HUES64 (cell line): ENCODE results near the gene SMARCAL1.

Experiments used
- H3K27ac ChIP-seq: 2 replicates; pipeline ENCODE4 v1.7.0; 2013; ENCODE audit warnings: low read depth, low read length, inconsistent platforms
- H3K27me3 ChIP-seq: 2 replicates; pipeline ENCODE4 v1.6.1; 2013; ENCODE audit warnings: mild to moderate bottlenecking, low read length; ENCODE audit not compliant: insufficient read depth
- H3K36me3 ChIP-seq: 2 replicates; pipeline ENCODE4 v1.6.1; 2013; ENCODE audit warnings: mild to moderate bottlenecking, low read length; ENCODE audit not compliant: insufficient read depth
- H3K4me1 ChIP-seq: 2 replicates; pipeline ENCODE4 v1.6.1; 2013; ENCODE audit warnings: mild to moderate bottlenecking, low read length, moderate library complexity; ENCODE audit not compliant: insufficient read depth
- H3K4me3 ChIP-seq: 2 replicates; pipeline ENCODE4 v1.5.1; 2013; ENCODE audit warnings: mild to moderate bottlenecking, low read length, moderate library complexity
- H3K9ac ChIP-seq: 2 replicates; pipeline ENCODE4 v1.6.1; 2013; ENCODE audit warnings: mild to moderate bottlenecking, low read depth, low read length
- H3K9me3 ChIP-seq: 2 replicates; pipeline ENCODE4 v1.6.1; 2013; ENCODE audit warnings: low read depth, low read length; ENCODE audit not compliant: insufficient read depth
- WGBS: fragments of 150-250, 120-280 bp; methylation state at CpG from one replicate; pipeline ENCODE4 v1.1.7; 2013; ENCODE audit warnings: missing lambda C conversion rate; 5-methylcytosine and 5-hydroxymethylcytosine counted together

SMARCAL1 gene

GRCh38 chr2:216431531-216431856 is 19.2 kb downstream of the SMARCAL1 start:
- Histone ChIP-seq H3K9ac (no peak overlapping the region), H3K36me3 (peaks cover 75% of the 10 kb centered on the region), H3K27ac (no peak overlapping the region), H3K9me3 (no peaks in the 10 kb centered on the region), H3K4me3 (no peak overlapping the region), H3K4me1 (no peaks in the 10 kb centered on the region; the same call in 1 of the 2 replicates), H3K27me3 (no peaks in the 10 kb centered on the region)

- no peaks in the 10 kb centered on the region for H3K27me3 ChIP-seq
- no peaks in the 10 kb centered on the region for H3K4me1 ChIP-seq
- peaks cover 76% of the 10 kb centered on the region for H3K36me3 ChIP-seq
- no peak overlapping the region for H3K4me3 ChIP-seq
- no peak overlapping the region for H3K9ac ChIP-seq
- H3K9me3 ChIP-seq = no peaks in the 10 kb centered on the region
- 90% methylated on average over 2 of the region's 2 CpGs for WGBS
- H3K27ac ChIP-seq = no peak overlapping the region
These were observed 24.1 kb downstream of the SMARCAL1 start for GRCh38 chr2:216436383-216436782.

GRCh38 chr2:216441308-216442010 is 29.2 kb downstream of the SMARCAL1 start:
- 100% methylated on average over 1 of the region's 3 CpGs for WGBS
- Histone ChIP-seq H3K4me3 (no peak overlapping the region), H3K4me1 (peaks cover 11% of the 10 kb centered on the region), H3K36me3 (peaks cover 57% of the 10 kb centered on the region), H3K27me3 (no peaks in the 10 kb centered on the region), H3K27ac (no peak overlapping the region), H3K9me3 (no peaks in the 10 kb centered on the region), H3K9ac (no peak overlapping the region)

DNA sequence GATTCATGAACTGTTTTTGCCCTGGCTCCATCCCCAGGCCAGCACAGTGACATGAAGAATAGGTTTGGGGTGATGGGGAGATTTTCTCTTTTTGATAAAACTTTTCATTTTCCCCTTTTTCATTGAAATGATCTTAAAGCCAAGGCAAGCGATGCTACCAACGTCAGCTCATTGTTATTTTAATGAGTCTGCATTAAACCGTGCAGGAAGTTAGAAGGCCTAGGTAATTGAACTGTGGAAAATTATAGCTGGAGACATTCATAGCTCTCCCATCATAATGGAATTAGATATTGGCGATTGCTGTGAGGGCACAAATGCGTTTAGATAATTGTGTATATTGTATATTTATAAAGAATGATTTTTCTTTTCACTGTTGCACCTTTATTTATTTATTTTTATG is 33.2 kb downstream of the SMARCAL1 start:
- no peaks in the 10 kb centered on the region for H3K27me3 ChIP-seq
- WGBS = 40% methylated on average over 3 of the region's 5 CpGs
- H3K9me3 ChIP-seq = peaks cover 12% of the 10 kb centered on the region
- no peak overlapping the region for H3K27ac ChIP-seq
- no peak overlapping the region for H3K4me3 ChIP-seq
- no peak overlapping the region for H3K9ac ChIP-seq
- H3K4me1 ChIP-seq = peaks cover 11% of the 10 kb centered on the region
- H3K36me3 ChIP-seq = peaks cover 66% of the 10 kb centered on the region

DNA sequence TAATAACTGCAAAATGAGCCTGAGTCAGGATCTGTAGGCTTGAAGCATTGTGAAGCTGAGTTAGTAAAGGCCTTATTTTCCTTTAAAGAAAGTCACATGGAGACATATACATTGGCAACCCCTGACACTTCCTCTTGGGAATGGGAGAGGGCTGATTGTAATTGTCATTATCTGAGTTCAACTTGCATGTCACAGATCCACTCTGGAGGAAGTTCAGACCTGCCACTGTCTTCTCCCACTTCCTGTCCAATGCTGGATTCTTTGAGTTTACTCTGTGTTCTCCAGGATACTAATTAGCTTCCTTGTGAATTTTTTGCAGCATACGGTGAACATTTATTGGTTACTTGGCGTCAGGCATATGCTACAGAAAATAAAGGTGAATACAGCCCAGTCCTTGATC is 34.1 kb downstream of the SMARCAL1 start:
- no peaks in the 10 kb centered on the region for H3K27me3 ChIP-seq
- H3K4me1 ChIP-seq = peaks cover 11% of the 10 kb centered on the region
- H3K4me3 ChIP-seq = no peak overlapping the region
- no peak overlapping the region for H3K27ac ChIP-seq
- H3K36me3 ChIP-seq = peaks cover 70% of the 10 kb centered on the region
- WGBS = 94% methylated on average over 2 of the region's 2 CpGs
- H3K9ac ChIP-seq = no peak overlapping the region
- peaks cover 12% of the 10 kb centered on the region for H3K9me3 ChIP-seq

DNA sequence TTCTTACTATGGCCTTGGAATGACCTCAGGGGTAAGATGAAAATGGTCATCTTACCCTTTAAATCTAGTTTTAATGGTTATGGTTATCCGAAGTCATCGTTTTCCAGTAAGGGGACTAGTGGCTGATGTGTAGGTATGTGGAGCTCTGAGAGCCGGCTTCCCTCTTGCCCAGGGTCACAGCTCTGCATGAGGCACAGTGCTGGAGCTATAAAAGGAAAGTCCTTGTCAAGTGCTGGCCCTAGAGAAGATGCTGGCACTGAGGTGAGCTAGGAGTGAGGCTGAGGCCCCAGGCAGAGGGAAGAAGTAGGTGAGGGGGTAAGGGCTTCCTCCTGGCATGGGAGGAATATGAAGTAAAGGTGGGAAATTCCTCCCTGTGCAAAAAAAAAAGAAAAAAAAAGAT is 35.0 kb downstream of the SMARCAL1 start:
- WGBS = 96% methylated on average over 3 of the region's 3 CpGs
- Histone ChIP-seq H3K27ac (no peak overlapping the region), H3K9me3 (peaks cover 12% of the 10 kb centered on the region), H3K4me1 (peaks cover 11% of the 10 kb centered on the region), H3K36me3 (peaks cover 79% of the 10 kb centered on the region), H3K27me3 (no peaks in the 10 kb centered on the region), H3K4me3 (no peak overlapping the region), H3K9ac (no peak overlapping the region)

DNA sequence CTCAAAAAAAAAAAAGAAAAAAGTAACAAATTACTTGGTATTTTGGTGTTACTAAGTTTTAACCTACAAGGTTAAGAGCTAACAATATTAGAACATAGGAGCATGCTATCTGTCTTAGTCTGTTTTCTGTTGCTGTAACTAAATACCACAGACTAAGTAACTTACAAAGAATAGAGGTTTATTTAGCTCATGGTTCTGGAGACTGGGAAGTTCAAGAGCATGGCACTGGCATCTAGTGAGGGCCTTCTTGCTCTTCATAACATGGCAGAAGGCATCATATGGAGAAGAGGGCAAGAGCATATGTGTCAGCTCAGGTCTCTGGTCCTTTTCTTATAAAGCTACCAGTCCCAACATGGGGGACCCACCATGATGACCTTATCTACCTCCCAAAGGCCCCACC is 36.5 kb downstream of the SMARCAL1 start:
- peaks cover 88% of the 10 kb centered on the region for H3K36me3 ChIP-seq
- H3K27ac ChIP-seq = no peak overlapping the region
- H3K9me3 ChIP-seq = peaks cover 17% of the 10 kb centered on the region
- H3K4me1 ChIP-seq = peaks cover 11% of the 10 kb centered on the region
- H3K4me3 ChIP-seq = no peak overlapping the region
- no peak overlapping the region for H3K9ac ChIP-seq
- H3K27me3 ChIP-seq = no peaks in the 10 kb centered on the region

DNA sequence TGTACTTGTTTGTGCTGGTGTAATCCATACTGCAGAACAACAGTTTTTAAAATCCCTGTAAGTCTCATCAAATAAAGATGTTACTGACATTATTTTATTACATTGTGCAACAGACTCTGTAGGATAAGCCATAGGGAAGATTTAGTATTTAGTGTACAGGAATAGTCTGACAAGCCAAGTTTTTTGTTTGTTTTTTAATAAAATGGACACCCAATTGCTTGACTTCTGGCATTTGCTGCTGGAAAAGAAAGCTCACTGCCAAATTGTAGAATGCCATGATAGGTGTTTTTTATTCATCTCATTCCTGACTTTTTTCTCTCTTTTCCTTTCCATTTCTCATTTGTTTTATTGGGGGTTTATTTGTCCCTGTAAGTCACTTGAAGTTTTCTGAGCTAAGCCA is 38.1 kb downstream of the SMARCAL1 start:
- Histone ChIP-seq H3K27ac (no peak overlapping the region), H3K36me3 (peaks cover 97% of the 10 kb centered on the region), H3K4me1 (peaks cover 5% of the 10 kb centered on the region), H3K27me3 (no peaks in the 10 kb centered on the region), H3K9me3 (peaks cover 28% of the 10 kb centered on the region), H3K4me3 (no peak overlapping the region), H3K9ac (no peak overlapping the region)

GRCh38 chr2:216450784-216451183 is 38.5 kb downstream of the SMARCAL1 start:
- Histone ChIP-seq H3K9me3 (peaks cover 28% of the 10 kb centered on the region), H3K4me3 (no peak overlapping the region), H3K27ac (no peak overlapping the region), H3K9ac (no peak overlapping the region), H3K27me3 (no peaks in the 10 kb centered on the region), H3K4me1 (peaks cover 1% of the 10 kb centered on the region), H3K36me3 (peaks cover 94% of the 10 kb centered on the region)
- WGBS = 96% methylated on average over 7 of the region's 7 CpGs

DNA sequence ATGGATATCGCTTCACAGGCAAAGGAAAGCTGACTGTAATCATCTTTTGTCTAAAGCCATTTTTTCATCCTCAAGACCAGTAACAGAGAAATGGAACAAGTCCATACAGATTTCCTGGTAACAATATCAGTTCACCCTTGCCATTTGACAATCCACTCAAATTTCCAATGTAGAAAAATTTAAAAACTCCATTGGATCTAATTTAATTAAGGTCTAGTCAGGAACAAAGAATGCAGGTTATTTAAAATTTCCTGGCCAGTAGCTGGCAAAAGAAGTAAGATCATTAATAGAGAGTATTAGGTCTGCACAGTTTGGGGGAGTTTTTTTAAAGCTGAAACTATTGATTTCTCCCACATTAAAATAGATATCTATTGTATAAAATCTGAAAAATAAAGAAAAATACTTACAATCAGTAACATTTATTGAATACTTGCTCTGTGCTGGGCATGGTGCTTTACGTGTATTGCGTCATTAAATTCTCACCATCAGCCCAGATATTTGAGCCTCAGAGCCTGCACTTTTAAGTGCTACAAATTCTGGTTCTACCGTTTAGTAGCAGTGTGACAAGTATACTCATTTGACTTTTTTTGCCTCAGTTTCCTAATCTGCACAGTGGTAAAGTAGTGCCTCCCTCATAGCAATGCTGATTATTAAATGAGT is 41.8 kb downstream of the SMARCAL1 start:
- peaks cover 61% of the 10 kb centered on the region for H3K36me3 ChIP-seq

DNA sequence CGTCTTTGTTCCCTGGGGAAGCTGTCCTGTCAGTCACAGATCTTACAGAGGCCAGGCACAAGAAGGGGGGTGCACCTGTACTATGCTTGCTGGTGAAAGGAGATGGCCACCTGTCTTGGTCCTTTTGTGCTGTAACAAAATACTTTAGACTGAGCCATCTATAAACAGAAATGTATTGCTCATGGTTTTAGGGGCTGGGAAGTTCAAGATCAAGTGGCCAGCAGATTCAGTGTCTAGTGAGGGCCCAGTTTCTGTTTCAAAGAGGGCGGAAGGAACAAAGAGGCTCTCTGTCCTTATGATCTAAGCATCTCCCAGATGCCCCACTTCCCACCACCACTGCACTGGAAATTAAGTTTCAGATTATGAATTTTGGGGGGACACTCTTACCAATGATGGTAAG is 50.9 kb downstream of the SMARCAL1 start:
- no peak overlapping the region for H3K9ac ChIP-seq
- no peaks in the 10 kb centered on the region for H3K9me3 ChIP-seq
- no peak overlapping the region for H3K4me3 ChIP-seq
- WGBS = over 99% methylated on average over 2 of the region's 2 CpGs
- H3K27ac ChIP-seq = no peak overlapping the region
- H3K4me1 ChIP-seq = no peaks in the 10 kb centered on the region
- H3K36me3 ChIP-seq = peaks cover 15% of the 10 kb centered on the region; the same call in 1 of the 2 replicates
- no peaks in the 10 kb centered on the region for H3K27me3 ChIP-seq

More for the DNA sequence above, 41.8 kb downstream of the SMARCAL1 start:
- WGBS = 98% methylated on average over 4 of the region's 4 CpGs
- no peaks in the 10 kb centered on the region for H3K4me1 ChIP-seq
- no peak overlapping the region for H3K27ac ChIP-seq
- no peak overlapping the region for H3K9ac ChIP-seq
- no peak overlapping the region for H3K4me3 ChIP-seq
- no peaks in the 10 kb centered on the region for H3K27me3 ChIP-seq
- H3K9me3 ChIP-seq = peaks cover 19% of the 10 kb centered on the region
